ENCODE measurements around the gene SSTR1. TPM values are rescaled to one million over a fixed set of nuclear protein-coding genes. Genes with fewer than 3 reads are reported as not detected.
A peak's percentile ranks its signal among the peaks of the same experiment; 100 is the strongest.

SSTR1 gene
- total RNA-seq, 1 experiment from 2014 or later = 0.07 TPM

- H3K4me1 ChIP-seq (ENCODE audit: insufficient read depth, low read length) = no peaks in the 10 kb centered on the region
- no peaks in the 10 kb centered on the region for H3K79me2 ChIP-seq (ENCODE audit: low read length)
- H3K36me3 ChIP-seq (ENCODE audit: low read depth, low read length) = no peaks in the 10 kb centered on the region
- no TSS peak for BruUV-seq (replicated peaks)
- no peaks in the 10 kb centered on the region for H3K9me2 ChIP-seq (replicated peaks; ENCODE audit: low read length)
- no peaks in the 10 kb centered on the region for H3K9me3 ChIP-seq (ENCODE audit: low read length)
- no peak overlapping the region for H2AFZ ChIP-seq (ENCODE audit: low read length)
- intact Hi-C loops (cut with micrococcal nuclease) = no loop called here
- no peak overlapping the region for H3K27ac ChIP-seq (ENCODE audit: low read length)
- no peak for ATAC-seq
- no peak overlapping the region for H3K9ac ChIP-seq (ENCODE audit: low read length)
- H4K20me1 ChIP-seq (ENCODE audit: low read length) = no peaks in the 10 kb centered on the region
- no peak for TF ChIP-seq CTCF (conservative IDR thresholded peaks at IDR 0.05; ENCODE audit: low read depth, low read length)
- no peak for TF ChIP-seq EZH2 (IDR thresholded peaks at IDR 0.05; ENCODE audit: low read length, unreplicated experiment)
- TF ChIP-seq EZH2phosphoT487 (IDR thresholded peaks at IDR 0.05; ENCODE audit: borderline replicate concordance, low read length) = no peak
- POLR2A ChIA-PET (ENCODE audit: unreplicated experiment) = no interaction called here
- CTCF ChIA-PET = no interaction called here
- peak; percentile 50 for DNase-seq
- no peak overlapping the region for H3K4me2 ChIP-seq (ENCODE audit: low read length)
- H3K27me3 ChIP-seq (ENCODE audit: low read length) = no peaks in the 10 kb centered on the region
- no peak overlapping the region for H3K4me3 ChIP-seq (ENCODE audit: low read length)
- H3F3A ChIP-seq (ENCODE audit: low read length, unreplicated experiment) = no peaks in the 10 kb centered on the region
Observed at GRCh38 chr14:38252066-38252710, 44.5 kb downstream of the SSTR1 start.

- no peaks in the 10 kb centered on the region for H3K9me3 ChIP-seq (ENCODE audit: low read length)
- no peak overlapping the region for H3K9ac ChIP-seq (ENCODE audit: low read length)
- 0 out of 2 replicates have a peak overlapping the region, but pooled peaks have one; percentile 29 for H2AFZ ChIP-seq (ENCODE audit: low read length)
- no peaks in the 10 kb centered on the region for H3K27me3 ChIP-seq (ENCODE audit: low read length)
- ChIA-PET POLR2A (ENCODE audit: unreplicated experiment) (no interaction called here), CTCF (no interaction called here)
- no peaks in the 10 kb centered on the region for H3K79me2 ChIP-seq (ENCODE audit: low read length)
- BruUV-seq (replicated peaks) = no TSS peak
- no peak overlapping the region for H3K4me2 ChIP-seq (ENCODE audit: low read length)
- TF ChIP-seq EZH2 (IDR thresholded peaks at IDR 0.05; ENCODE audit: low read length, unreplicated experiment) = no peak
- no peak for TF ChIP-seq EZH2phosphoT487 (IDR thresholded peaks at IDR 0.05; ENCODE audit: borderline replicate concordance, low read length)
- no peak for TF ChIP-seq CTCF (conservative IDR thresholded peaks at IDR 0.05; ENCODE audit: low read depth, low read length)
- no peaks in the 10 kb centered on the region for H3K36me3 ChIP-seq (ENCODE audit: low read depth, low read length)
- ATAC-seq (no peak), DNase-seq (no peak)
- no peaks in the 10 kb centered on the region for H3K9me2 ChIP-seq (replicated peaks; ENCODE audit: low read length)
- no peaks in the 10 kb centered on the region for H3F3A ChIP-seq (ENCODE audit: low read length, unreplicated experiment)
- H3K27ac ChIP-seq (ENCODE audit: low read length) = no peak overlapping the region
- H3K4me1 ChIP-seq (ENCODE audit: insufficient read depth, low read length) = no peaks in the 10 kb centered on the region
- no peak overlapping the region for H3K4me3 ChIP-seq (ENCODE audit: low read length)
- H4K20me1 ChIP-seq (ENCODE audit: low read length) = no peaks in the 10 kb centered on the region
- intact Hi-C loops (cut with micrococcal nuclease) = no loop called here
Observed at GRCh38 chr14:38253676-38254075, 46.0 kb downstream of the SSTR1 start.

GRCh38 chr14:38254571-38255407, 47.1 kb downstream of the SSTR1 start:
- CTCF ChIA-PET = no interaction called here
- H3F3A ChIP-seq (ENCODE audit: low read length, unreplicated experiment) = no peaks in the 10 kb centered on the region
- H3K27me3 ChIP-seq (ENCODE audit: low read length) = no peaks in the 10 kb centered on the region
- POLR2A ChIA-PET (ENCODE audit: unreplicated experiment) = no interaction called here
- TF ChIP-seq EZH2 (IDR thresholded peaks at IDR 0.05; ENCODE audit: low read length, unreplicated experiment) = no peak
- no peak for TF ChIP-seq EZH2phosphoT487 (IDR thresholded peaks at IDR 0.05; ENCODE audit: borderline replicate concordance, low read length)
- TF ChIP-seq CTCF (conservative IDR thresholded peaks at IDR 0.05; ENCODE audit: low read depth, low read length) = no peak
- BruUV-seq (replicated peaks) = no TSS peak
- no peak for DNase-seq
- H3K79me2 ChIP-seq (ENCODE audit: low read length) = no peaks in the 10 kb centered on the region
- H3K4me3 ChIP-seq (ENCODE audit: low read length) = no peak overlapping the region
- H3K4me2 ChIP-seq (ENCODE audit: low read length) = no peak overlapping the region
- H2AFZ ChIP-seq (ENCODE audit: low read length) = no peak overlapping the region
- H3K36me3 ChIP-seq (ENCODE audit: low read depth, low read length) = no peaks in the 10 kb centered on the region
- H4K20me1 ChIP-seq (ENCODE audit: low read length) = no peaks in the 10 kb centered on the region
- H3K9me2 ChIP-seq (replicated peaks; ENCODE audit: low read length) = no peaks in the 10 kb centered on the region
- intact Hi-C loops (cut with micrococcal nuclease) = no loop called here
- no peaks in the 10 kb centered on the region for H3K9me3 ChIP-seq (ENCODE audit: low read length)
- H3K4me1 ChIP-seq (ENCODE audit: insufficient read depth, low read length) = no peaks in the 10 kb centered on the region
- ATAC-seq = no peak
- no peak overlapping the region for H3K27ac ChIP-seq (ENCODE audit: low read length)
- H3K9ac ChIP-seq (ENCODE audit: low read length) = no peak overlapping the region

Data from PC-3 (cell line).